Subcutaneous adipose tissue (tissue), 4 donors: ENCODE results near the gene SLC22A3. TPM values are rescaled to one million over a fixed set of nuclear protein-coding genes. Genes with fewer than 3 reads are reported as not detected.

Source experiments
- CTCF ChIP-seq: fragments of 450-650 bp; IDR thresholded peaks from one replicate; pipeline ENCODE4 v1.5.1; 2016; ENCODE audit warnings: low read depth, mild to moderate bottlenecking, control low read depth, antibody characterized with exemption, moderate library complexity
- total RNA-seq, 4 donors: library from RNA; depleted of rRNA; stranded (reverse); fragments of >200 nt; gene quantifications; one replicate each; pipeline ENCODE4 v1.1.0, GENCODE V29; 2016

Gene SLC22A3
- total RNA-seq, 4 donors from 2014 or later = 6.8 to 9.8 (median 8.8) TPM

GRCh38 chr6:160353950-160354496, 5.8 kb downstream of the SLC22A3 start:
- no peak for TF ChIP-seq CTCF

- TF ChIP-seq CTCF = no peak
These were observed 6.8 kb downstream of the SLC22A3 start for GRCh38 chr6:160355001-160355400.

- no peak for TF ChIP-seq CTCF
These were observed 8.0 kb downstream of the SLC22A3 start for GRCh38 chr6:160356074-160356744.

GRCh38 chr6:160357088-160357487, 8.9 kb downstream of the SLC22A3 start:
- no peak for TF ChIP-seq CTCF

DNA sequence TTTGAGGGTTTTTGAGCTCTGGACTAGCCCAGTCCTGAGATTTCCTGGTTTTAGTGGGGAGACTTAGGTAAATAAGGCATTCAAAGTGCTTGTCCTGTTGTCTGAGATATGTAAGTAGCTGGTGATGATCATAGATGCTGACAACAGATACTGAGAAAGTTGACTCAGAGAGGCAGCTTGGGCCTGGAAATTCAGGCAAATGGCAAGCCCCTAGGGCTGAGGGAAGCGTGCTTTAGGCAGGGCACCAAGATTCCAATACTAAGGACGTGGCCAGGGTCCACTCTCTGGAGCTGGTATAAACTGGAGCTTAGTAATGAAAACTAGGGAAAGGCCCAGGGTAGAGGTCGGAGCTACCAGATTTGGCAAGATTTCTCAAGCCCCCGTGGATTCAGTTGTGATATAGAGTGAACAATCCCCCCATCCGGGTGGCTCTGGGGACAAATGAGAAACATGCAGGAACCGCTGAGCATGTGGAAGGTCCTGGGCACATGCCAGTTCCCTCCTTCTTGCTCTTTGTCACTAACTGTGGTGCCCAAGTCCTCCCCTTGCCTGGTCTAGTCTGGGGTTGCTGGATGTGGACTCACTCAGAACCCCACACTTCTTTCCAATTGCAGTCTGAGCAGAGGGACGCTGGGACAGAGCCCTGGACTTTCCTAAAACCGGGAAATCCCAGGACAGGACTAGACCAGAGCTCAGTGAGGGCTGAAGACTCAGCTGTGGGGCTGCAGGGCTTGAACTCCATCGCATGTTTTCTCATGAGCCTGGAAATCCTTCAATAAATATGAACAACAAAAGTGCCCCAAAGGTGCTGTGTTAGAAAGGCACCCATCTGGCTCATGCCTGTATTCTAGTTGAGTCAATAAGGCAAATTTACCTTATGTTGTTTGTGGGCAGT, 10.3 kb downstream of the SLC22A3 start:
- TF ChIP-seq CTCF = no peak

GRCh38 chr6:160360955-160361354, 12.8 kb downstream of the SLC22A3 start:
- TF ChIP-seq CTCF = no peak

DNA sequence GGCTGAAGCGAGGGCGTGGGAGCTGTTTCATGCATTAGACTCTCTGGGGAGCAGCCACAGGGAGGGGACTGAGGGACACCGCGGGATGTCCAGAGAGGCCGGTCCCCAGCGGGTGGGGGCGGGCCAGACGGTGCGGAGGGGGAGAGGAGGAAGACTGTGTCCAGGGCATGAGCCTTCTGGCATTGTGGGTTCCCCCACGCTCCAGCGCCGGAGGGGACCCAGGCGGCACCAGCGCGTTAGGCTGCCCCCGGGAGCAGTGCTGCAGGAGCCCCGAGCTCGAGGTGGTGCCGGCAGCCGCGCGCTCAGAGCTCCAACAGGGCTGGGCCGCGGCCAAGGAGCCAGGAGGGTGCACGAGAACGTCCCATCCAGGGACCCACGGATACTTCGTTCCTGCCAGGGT, 14.4 kb downstream of the SLC22A3 start:
- no peak for TF ChIP-seq CTCF
